OCI-LY3 (cell line): Measurements from ENCODE around the gene CEP70.
A peak's percentile ranks its signal among the peaks of the same experiment; 100 is the strongest.

Source experiments
- H2AFZ ChIP-seq: fragments of 200-600, 300-600 bp; shearing (Covaris generic); 2 replicates; pipeline ENCODE4 v1.6.0; 2014; ENCODE audit warnings: antibody characterized with exemption, low read depth, low read length
- H3K27ac ChIP-seq: fragments of 200-600, 300-600 bp; sonication (generic); 2 replicates; pipeline ENCODE4 v1.5.1; 2014; ENCODE audit warnings: mild to moderate bottlenecking, low read length, moderate library complexity, mixed read lengths
- H3K27me3 ChIP-seq: fragments of 200-600, 300-600 bp; sonication (generic); 2 replicates; pipeline ENCODE4 v1.6.1; 2014; ENCODE audit warnings: low read depth, low read length, mixed read lengths
- H3K36me3 ChIP-seq: fragments of 200-600, 300-600 bp; sonication (generic); replicated peaks from 2 replicates; pipeline ENCODE3; 2014; ENCODE audit warnings: low read depth, low read length, mixed read lengths
- H3K4me1 ChIP-seq: fragments of 300-600, 200-600 bp; sonication (generic); 2 replicates; pipeline ENCODE4 v1.6.1; 2014; ENCODE audit warnings: low read length, mixed read lengths
- H3K4me2 ChIP-seq: fragments of 200-600, 300-600 bp; sonication (generic); 2 replicates; pipeline ENCODE4 v1.6.1; 2014; ENCODE audit warnings: low read length, mixed read lengths
- H3K4me3 ChIP-seq: fragments of 300-600, 200-600 bp; sonication (generic); 2 replicates; pipeline ENCODE4 v1.5.1; 2014; ENCODE audit warnings: antibody characterized with exemption, mild to moderate bottlenecking, low read length, moderate library complexity
- H3K79me2 ChIP-seq: fragments of 300-600, 200-600 bp; shearing (Covaris generic); 2 replicates; pipeline ENCODE4 v1.6.1; 2014; ENCODE audit warnings: mild to moderate bottlenecking, low read length, mixed read lengths
- H3K9ac ChIP-seq: fragments of 300-600, 200-600 bp; shearing (Covaris generic); 2 replicates; pipeline ENCODE4 v1.6.0; 2014; ENCODE audit warnings: mild to moderate bottlenecking, low read length, moderate library complexity
- H3K9me3 ChIP-seq: fragments of 200-600, 300-600 bp; shearing (Covaris generic); 2 replicates; pipeline ENCODE4 v1.6.1; 2014; ENCODE audit warnings: low read length, mixed read lengths; ENCODE audit not compliant: insufficient read depth
- H4K20me1 ChIP-seq: fragments of 200-600, 300-600 bp; sonication (generic); 2 replicates; pipeline ENCODE4 v1.6.1; 2016; ENCODE audit warnings: low read length, mixed read lengths; ENCODE audit not compliant: insufficient read depth
- EZH2phosphoT487 ChIP-seq: fragments of 200-600 bp; shearing (Covaris generic); IDR thresholded peaks from 2 replicates; pipeline ENCODE4 v1.6.1; 2018; ENCODE audit warnings: antibody characterized with exemption, mixed run types, low read depth
- TF ChIP-seq, protein P1 (sequence below): fragments of 200-600, 300-600 bp; sonication (generic); IDR thresholded peaks from 2 replicates; pipeline ENCODE4 v1.5.1; 2014; ENCODE audit warnings: antibody characterized with exemption, low read length, low read depth

Gene CEP70

DNA sequence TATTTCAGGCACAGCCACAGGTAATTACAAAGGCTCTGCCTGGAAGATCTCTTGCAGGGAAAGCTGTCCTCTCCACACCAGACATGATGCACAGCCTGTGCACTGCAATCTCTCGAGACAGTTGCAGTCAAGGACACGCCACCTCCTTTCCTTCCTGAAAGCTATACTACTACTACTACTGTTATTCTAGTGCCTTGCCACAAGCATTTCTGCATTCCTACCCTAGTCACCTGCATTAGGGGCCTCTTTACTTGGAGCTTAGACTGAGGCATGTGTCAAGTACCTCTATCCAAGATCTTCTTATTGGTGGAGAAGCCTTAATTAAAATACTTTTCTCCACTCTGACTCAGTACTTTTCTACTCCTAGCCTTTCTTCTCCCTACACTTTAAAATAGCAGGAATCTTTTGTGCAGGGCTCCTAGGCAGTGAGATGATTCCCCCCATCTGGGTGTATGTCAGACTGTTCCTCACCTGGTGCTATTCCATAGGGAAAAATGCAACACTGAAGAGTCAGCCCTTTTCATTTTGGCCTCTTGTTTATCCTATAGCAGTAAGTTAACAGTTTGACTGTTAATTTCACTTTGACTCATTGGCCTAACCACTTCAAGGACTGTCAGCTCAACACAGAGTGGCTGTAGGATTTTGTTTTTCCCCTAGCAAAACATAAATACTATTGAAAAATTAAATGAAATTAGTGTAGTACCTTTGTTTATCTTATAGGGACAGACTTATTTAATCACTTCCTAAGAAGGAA, 80.8 kb downstream of the CEP70 start:
- no peaks in the 10 kb centered on the region for H4K20me1 ChIP-seq
- H3K79me2 ChIP-seq, result no peaks in the 10 kb centered on the region
- H3K9me3 ChIP-seq, result no peaks in the 10 kb centered on the region
- peak overlapping the region; percentile 30 for H3K4me2 ChIP-seq
- H3K9ac ChIP-seq, result no peak overlapping the region
- H3K27me3 ChIP-seq, result no peaks in the 10 kb centered on the region
- H3K36me3 ChIP-seq, result peaks cover 3% of the 10 kb centered on the region
- H2AFZ ChIP-seq, result no peak overlapping the region
- no peak for TF ChIP-seq EZH2phosphoT487
- TF ChIP-seq, protein P1, sequence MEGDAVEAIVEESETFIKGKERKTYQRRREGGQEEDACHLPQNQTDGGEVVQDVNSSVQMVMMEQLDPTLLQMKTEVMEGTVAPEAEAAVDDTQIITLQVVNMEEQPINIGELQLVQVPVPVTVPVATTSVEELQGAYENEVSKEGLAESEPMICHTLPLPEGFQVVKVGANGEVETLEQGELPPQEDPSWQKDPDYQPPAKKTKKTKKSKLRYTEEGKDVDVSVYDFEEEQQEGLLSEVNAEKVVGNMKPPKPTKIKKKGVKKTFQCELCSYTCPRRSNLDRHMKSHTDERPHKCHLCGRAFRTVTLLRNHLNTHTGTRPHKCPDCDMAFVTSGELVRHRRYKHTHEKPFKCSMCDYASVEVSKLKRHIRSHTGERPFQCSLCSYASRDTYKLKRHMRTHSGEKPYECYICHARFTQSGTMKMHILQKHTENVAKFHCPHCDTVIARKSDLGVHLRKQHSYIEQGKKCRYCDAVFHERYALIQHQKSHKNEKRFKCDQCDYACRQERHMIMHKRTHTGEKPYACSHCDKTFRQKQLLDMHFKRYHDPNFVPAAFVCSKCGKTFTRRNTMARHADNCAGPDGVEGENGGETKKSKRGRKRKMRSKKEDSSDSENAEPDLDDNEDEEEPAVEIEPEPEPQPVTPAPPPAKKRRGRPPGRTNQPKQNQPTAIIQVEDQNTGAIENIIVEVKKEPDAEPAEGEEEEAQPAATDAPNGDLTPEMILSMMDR, result no peak
- no peak overlapping the region for H3K27ac ChIP-seq
- peaks cover 24% of the 10 kb centered on the region for H3K4me1 ChIP-seq
- no peak overlapping the region for H3K4me3 ChIP-seq

DNA sequence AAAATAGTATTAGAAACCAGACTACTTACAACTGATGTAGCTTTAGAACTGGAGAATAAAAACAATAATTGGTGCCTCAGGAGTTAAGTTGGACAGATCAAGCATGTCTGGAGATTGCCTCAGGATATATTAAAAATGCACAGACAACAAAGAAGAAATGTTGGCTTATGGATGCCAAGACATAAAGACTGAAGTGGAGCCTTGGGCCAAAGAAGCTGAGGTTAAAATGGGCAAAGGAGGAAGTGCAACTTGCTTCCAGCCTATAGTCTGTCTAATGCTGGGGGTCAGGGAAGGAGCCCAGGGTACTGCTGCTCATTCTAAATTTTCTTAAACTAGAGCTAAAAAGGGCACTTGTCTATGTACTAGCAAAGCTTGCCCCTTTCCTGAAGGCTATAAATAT, 82.1 kb downstream of the CEP70 start:
- H4K20me1 ChIP-seq, result no peaks in the 10 kb centered on the region
- no peaks in the 10 kb centered on the region for H3K9me3 ChIP-seq
- H3K4me2 ChIP-seq, result no peak overlapping the region
- no peaks in the 10 kb centered on the region for H3K27me3 ChIP-seq
- H3K9ac ChIP-seq, result no peak overlapping the region
- H3K79me2 ChIP-seq, result no peaks in the 10 kb centered on the region
- H3K36me3 ChIP-seq, result peaks cover 3% of the 10 kb centered on the region
- no peak overlapping the region for H3K27ac ChIP-seq
- peaks cover 24% of the 10 kb centered on the region for H3K4me1 ChIP-seq
- TF ChIP-seq EZH2phosphoT487, result no peak
- TF ChIP-seq, protein P1, result no peak
- no peak overlapping the region for H2AFZ ChIP-seq
- no peak overlapping the region for H3K4me3 ChIP-seq

DNA sequence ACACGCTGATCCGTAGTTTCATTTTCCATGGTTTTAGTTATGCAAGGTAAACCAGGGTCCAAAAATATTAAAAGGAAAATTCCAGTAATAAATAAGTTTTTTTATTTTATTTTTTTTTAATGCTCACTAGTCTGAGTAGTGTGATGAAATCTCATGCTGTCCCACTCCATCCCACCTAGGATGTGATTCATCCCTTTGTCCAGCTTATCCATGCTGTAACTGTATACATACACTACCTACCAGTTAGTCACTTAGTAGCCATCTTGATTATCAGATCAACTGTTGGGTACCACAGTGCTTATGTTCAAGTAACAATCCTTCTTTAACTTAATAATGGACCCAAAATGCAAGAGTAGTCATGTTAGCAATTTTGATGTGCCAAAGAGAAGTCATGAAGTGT, 84.5 kb downstream of the CEP70 start:
- H3K27me3 ChIP-seq, result no peaks in the 10 kb centered on the region
- peaks cover 24% of the 10 kb centered on the region for H3K4me1 ChIP-seq
- no peak overlapping the region for H3K9ac ChIP-seq
- no peak for TF ChIP-seq EZH2phosphoT487
- TF ChIP-seq, protein P1, result no peak
- H3K9me3 ChIP-seq, result no peaks in the 10 kb centered on the region
- H2AFZ ChIP-seq, result no peak overlapping the region
- H3K4me2 ChIP-seq, result no peak overlapping the region
- H3K4me3 ChIP-seq, result no peak overlapping the region
- H3K36me3 ChIP-seq, result no peaks in the 10 kb centered on the region
- no peaks in the 10 kb centered on the region for H3K79me2 ChIP-seq
- no peaks in the 10 kb centered on the region for H4K20me1 ChIP-seq
- H3K27ac ChIP-seq, result no peak overlapping the region

DNA sequence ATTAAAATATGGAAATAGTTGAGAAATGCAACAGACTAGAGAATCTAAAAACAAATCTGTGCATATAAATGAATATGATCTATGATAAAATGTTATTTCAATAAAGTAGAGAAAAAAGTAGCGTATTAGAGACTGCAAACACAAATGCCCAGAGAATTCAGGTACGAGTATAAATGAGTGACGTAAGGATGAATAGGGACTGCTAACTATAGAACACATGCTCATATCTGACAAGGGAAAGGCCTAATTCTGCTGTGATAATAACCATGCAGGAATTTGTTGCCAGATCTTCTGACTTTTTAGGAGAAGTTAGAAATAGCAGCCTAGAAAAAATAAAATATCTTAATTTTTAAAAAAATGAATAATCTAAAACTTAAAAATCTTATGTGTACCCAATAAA, 86.5 kb downstream of the CEP70 start:
- H3K27me3 ChIP-seq, result no peaks in the 10 kb centered on the region
- TF ChIP-seq, protein P1, result no peak
- TF ChIP-seq EZH2phosphoT487, result no peak
- no peaks in the 10 kb centered on the region for H3K36me3 ChIP-seq
- no peaks in the 10 kb centered on the region for H3K9me3 ChIP-seq
- H3K4me1 ChIP-seq, result peaks cover 7% of the 10 kb centered on the region
- H2AFZ ChIP-seq, result no peak overlapping the region
- H3K4me3 ChIP-seq, result no peak overlapping the region
- H3K27ac ChIP-seq, result no peak overlapping the region
- no peaks in the 10 kb centered on the region for H4K20me1 ChIP-seq
- H3K79me2 ChIP-seq, result no peaks in the 10 kb centered on the region
- no peak overlapping the region for H3K9ac ChIP-seq
- H3K4me2 ChIP-seq, result no peak overlapping the region
